ENCODE data around the gene MCRS1.
"Not testable (repeated sequence)": the region's sequence is repeated elsewhere in the genome, so short reads cannot be mapped to it uniquely, and the experiment has no call there.

The MCRS1 gene

GRCh38 chr12:49512546-49512945 lies 55.4 kb downstream of the MCRS1 start:
- no peak for DNase-seq

- no peak for DNase-seq
These were observed 56.5 kb downstream of the MCRS1 start for GRCh38 chr12:49511410-49511809.

- DNase-seq: not testable (repeated sequence)
These were observed 58.3 kb downstream of the MCRS1 start for GRCh38 chr12:49509681-49510080.

Measured in activated effector memory CD4-positive, alpha-beta T cell treated with anti-CD3 and anti-CD28 coated beads, Interleukin-2, amount 50 U/mL, for 16 hours (primary cell).